ENCODE measurements around the gene PRDM11. TPM values are rescaled to one million over a fixed set of nuclear protein-coding genes. Genes with fewer than 3 reads are reported as not detected.

PRDM11 gene
- total and polyA plus RNA-seq, 10 donors = 1.7 to 24.3 (median 15.3) TPM

GRCh38 chr11:45180848-45181192 lies 34.4 kb downstream of the PRDM11 start:
- intact Hi-C loops (cut with DNase I; ENCODE audit: low total_unique reads) = no loop called here
- Histone ChIP-seq H3K4me3 (peak overlapping the region; percentile 19 to 73 (median 42)), H3K36me3 (peaks cover 0 to 39% (median 16%) of the 10 kb centered on the region in 6 donors), H3K4me1 (peaks cover 8 to 34% (median 22%) of the 10 kb centered on the region in 6 donors), H3K27me3 (replicated peaks in 1 of 7) (peaks cover 0 to 21% (median 0%) of the 10 kb centered on the region in 7 donors), H3K9me3 (no peaks in the 10 kb centered on the region), H3K27ac (peak overlapping the region in 7 of 8 donors; percentile 66 to 84 (median 80))
- WGBS, 5 donors = 2 to 6% (median 4%) methylated on average over 12 to 33 of the region's 33 CpGs; no CpG with 5 or more reads in 1 of the 5 donors
- no peak for TF ChIP-seq POLR2A (IDR thresholded peaks at IDR 0.05)
- peak in 1 of 3 donors; percentile 47 for TF ChIP-seq POLR2AphosphoS5 (IDR thresholded peaks at IDR 0.05)
- no peak for TF ChIP-seq CTCF (IDR thresholded peaks at IDR 0.05 in 8 of 11, conservative IDR thresholded peaks at IDR 0.05 in 3 of 11)
- DNase-seq = no peak

GRCh38 chr11:45181193-45181888 lies 34.9 kb downstream of the PRDM11 start:
- no peak for TF ChIP-seq POLR2A (IDR thresholded peaks at IDR 0.05)
- peak in 2 of 3 donors; percentile 36 to 42 for TF ChIP-seq POLR2AphosphoS5 (IDR thresholded peaks at IDR 0.05)

DNA sequence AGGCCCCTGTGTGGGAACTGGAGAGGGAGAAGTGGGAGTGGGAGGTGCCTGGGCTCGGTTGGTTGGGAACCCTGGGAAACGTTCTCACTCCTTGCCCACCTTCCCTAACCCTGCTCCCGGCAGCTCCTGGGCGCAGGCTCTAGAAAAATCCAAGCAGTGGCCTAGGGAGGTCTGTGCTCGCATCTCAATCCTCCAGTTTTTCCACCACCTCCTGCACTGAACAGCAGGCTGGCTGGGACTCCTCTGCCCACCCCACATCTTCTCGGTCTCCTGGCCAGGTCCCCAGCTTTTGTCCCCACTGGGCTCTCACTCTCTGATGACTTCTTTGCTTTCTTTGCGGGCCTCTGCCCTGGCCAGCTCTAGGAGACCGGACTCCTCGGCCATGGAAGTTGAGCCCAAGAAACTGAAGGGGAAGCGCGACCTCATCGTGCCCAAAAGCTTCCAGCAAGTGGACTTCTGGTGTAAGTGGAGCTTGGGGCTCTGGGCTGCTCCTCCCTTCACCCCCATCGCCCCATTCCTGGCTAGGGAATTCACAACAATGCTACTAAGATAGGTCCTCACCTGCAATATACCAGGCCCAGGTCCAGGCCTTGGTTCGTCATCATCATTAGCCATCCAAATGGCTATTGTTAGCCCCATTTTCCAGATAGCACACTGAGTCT lies 35.6 kb downstream of the PRDM11 start:
- Histone ChIP-seq H3K27ac (peak overlapping the region in 7 of 8 donors; percentile 66 to 84 (median 80)), H3K4me1 (peaks cover 8 to 30% (median 21%) of the 10 kb centered on the region in 6 donors), H3K4me3 (peak overlapping the region in 1 of 8 donors; percentile 73), H3K27me3 (replicated peaks in 1 of 7) (peaks cover 0 to 21% (median 0%) of the 10 kb centered on the region in 7 donors), H3K36me3 (peaks cover 0 to 51% (median 22%) of the 10 kb centered on the region in 6 donors), H3K9me3 (no peaks in the 10 kb centered on the region)
- 91 to 93% (median 91%) methylated on average over 14 of the region's 14 CpGs for WGBS, 5 donors
- TF ChIP-seq CTCF (IDR thresholded peaks at IDR 0.05 in 8 of 11, conservative IDR thresholded peaks at IDR 0.05 in 3 of 11) (no peak), POLR2A (IDR thresholded peaks at IDR 0.05) (no peak), POLR2AphosphoS5 (IDR thresholded peaks at IDR 0.05) (no peak)
- DNase-seq = no peak
- intact Hi-C loops (cut with DNase I; ENCODE audit: low total_unique reads) = no loop called here

More at GRCh38 chr11:45181193-45181888, 34.9 kb downstream of the PRDM11 start:
- intact Hi-C loops (cut with DNase I; ENCODE audit: low total_unique reads) = no loop called here
- WGBS, 5 donors = 54 to 72% (median 56%) methylated on average over 17 to 25 of the region's 25 CpGs
- peak overlapping the region in 7 of 8 donors; percentile 66 to 84 (median 80) for H3K27ac ChIP-seq
- peaks cover 0 to 21% (median 0%) of the 10 kb centered on the region in 7 donors for H3K27me3 ChIP-seq (replicated peaks in 1 of 7)
- H3K4me3 ChIP-seq = peak overlapping the region; percentile 19 to 73 (median 42)
- no peak for DNase-seq
- H3K9me3 ChIP-seq = no peaks in the 10 kb centered on the region
- H3K4me1 ChIP-seq = peaks cover 8 to 34% (median 22%) of the 10 kb centered on the region in 6 donors
- peaks cover 0 to 44% (median 20%) of the 10 kb centered on the region in 6 donors for H3K36me3 ChIP-seq

- Histone ChIP-seq H3K27me3 (replicated peaks in 1 of 7) (peaks cover 0 to 21% (median 0%) of the 10 kb centered on the region in 7 donors), H3K36me3 (peaks cover 0 to 60% (median 25%) of the 10 kb centered on the region in 6 donors), H3K9me3 (no peaks in the 10 kb centered on the region), H3K4me3 (no peak overlapping the region), H3K4me1 (peaks cover 8 to 28% (median 20%) of the 10 kb centered on the region in 6 donors), H3K27ac (peak overlapping the region in 2 of 8 donors; percentile 80 to 84)
- 93 to 97% (median 95%) methylated on average over 12 to 14 of the region's 14 CpGs for WGBS, 5 donors
- intact Hi-C loops (cut with DNase I; ENCODE audit: low total_unique reads) = no loop called here
- TF ChIP-seq POLR2A (IDR thresholded peaks at IDR 0.05) (no peak), CTCF (IDR thresholded peaks at IDR 0.05 in 8 of 11, conservative IDR thresholded peaks at IDR 0.05 in 3 of 11) (peak in 6 of 11 experiments; percentile 13 to 54 (median 50))
- no peak for DNase-seq
Measured at GRCh38 chr11:45182902-45183301, 36.5 kb downstream of the PRDM11 start.

All from spleen (tissue), 11 donors.